AG20443 (cell line): ENCODE data around the gene ZNF536.
A peak's percentile ranks its signal among the peaks of the same experiment; 100 is the strongest.
"Not testable (repeated sequence)": the region's sequence is repeated elsewhere in the genome, so short reads cannot be mapped to it uniquely, and the experiment has no call there.

Source experiments
- DNase-seq: peaks from one replicate; pipeline ENCODE4 v3.0.0; 2012; ENCODE audit warnings: low spot score, mixed read lengths

The ZNF536 gene

GRCh38 chr19:30341611-30342201, 30.5 kb upstream of the ZNF536 start:
- DNase-seq = no peak

- DNase-seq = no peak
Measured at GRCh38 chr19:30342901-30343300, 29.3 kb upstream of the ZNF536 start.

DNA sequence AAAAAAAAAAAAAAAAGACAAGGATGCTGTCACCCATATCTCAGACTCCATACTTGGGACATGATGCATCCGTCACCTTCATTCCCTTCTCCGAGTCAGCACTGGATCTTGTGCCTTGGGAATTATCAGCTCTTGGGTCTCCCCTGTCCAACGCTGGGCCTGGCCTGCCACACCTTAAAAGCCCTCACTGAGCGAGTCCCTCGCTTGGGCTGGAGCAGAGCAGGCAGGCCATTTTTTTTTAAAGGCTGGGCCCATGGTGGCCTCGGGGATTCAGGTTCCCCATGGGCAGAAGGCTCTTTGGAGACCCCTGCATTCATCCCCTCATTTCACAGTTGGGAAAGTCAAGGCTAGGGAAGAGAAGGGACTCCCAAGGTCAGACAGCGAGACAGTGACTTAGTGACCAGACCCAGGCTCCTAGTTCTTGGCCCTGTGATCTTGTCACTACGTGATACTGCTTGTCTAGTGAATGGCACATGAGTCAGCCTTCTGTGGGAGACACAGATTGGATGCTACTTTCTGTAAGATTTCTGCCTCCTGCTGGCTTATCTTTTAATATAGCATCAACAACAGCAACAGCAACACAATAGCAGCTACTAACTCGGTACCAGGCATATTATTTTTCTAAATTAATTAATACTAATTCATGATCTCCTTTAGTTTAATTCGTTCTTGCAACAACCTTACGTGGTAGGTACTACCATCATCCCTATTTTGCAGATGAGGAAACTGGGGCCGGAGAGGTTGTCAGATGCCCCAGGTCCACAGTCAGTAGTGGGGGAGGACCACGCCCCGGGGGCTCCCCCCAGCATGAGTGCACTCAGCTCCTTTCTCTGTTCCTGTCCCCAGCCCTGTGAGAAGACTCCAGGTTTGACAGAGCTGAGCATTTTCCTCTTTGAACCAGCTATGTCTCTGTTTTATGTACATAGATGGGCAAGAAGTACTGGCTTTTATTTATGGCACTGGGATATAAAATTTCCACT, 27.4 kb upstream of the ZNF536 start:
- DNase-seq = peak; percentile 67

- no peak for DNase-seq
Measured at GRCh38 chr19:30345686-30346085, 26.5 kb upstream of the ZNF536 start.

GRCh38 chr19:30346468-30346867, 25.7 kb upstream of the ZNF536 start:
- DNase-seq = not testable (repeated sequence)

- no peak for DNase-seq
Measured at GRCh38 chr19:30349131-30349730, 23.0 kb upstream of the ZNF536 start.

DNA sequence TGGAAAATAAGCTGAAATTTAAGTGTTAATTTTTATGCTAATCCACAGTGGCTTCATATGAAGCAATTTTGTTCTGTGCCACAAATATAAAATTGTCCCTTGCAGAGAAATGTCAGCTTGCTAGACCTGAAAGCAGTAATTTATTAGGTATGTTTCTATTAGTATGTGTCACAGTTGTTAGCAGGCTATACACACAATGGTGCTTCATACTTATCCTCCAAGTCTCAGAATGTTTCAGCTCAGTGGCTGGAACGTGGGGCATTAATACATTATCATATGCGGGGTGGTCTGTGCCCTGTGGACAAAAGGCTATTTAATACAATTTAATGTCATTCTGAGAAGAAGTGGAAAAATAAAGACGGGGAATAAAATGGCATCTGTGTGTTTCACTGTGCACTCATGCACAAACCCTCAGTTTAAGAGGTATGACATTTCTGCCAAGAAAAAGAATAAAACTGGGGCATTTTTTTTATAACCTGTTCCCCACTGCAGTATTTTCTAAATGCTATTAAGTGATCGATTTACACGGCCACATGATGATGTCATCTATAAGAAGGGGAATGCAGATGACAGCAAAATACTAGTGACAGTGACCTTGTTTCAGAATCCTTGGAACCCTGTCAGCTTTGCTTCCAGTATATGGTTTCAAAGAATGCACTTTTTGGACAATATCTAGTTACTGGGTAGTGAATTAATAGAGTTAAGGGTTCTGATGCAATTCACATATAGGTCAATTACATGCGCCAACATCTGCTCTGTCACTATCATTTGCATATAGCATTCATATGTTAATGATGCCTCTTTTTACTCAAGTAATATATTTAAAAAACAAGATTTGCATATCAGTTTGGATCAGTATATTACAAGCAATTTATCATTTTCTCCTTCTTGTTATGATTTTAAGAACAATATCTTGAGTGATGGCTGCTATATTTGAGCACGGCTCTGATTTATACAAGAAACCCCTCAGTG, 21.2 kb upstream of the ZNF536 start:
- DNase-seq = no peak

DNA sequence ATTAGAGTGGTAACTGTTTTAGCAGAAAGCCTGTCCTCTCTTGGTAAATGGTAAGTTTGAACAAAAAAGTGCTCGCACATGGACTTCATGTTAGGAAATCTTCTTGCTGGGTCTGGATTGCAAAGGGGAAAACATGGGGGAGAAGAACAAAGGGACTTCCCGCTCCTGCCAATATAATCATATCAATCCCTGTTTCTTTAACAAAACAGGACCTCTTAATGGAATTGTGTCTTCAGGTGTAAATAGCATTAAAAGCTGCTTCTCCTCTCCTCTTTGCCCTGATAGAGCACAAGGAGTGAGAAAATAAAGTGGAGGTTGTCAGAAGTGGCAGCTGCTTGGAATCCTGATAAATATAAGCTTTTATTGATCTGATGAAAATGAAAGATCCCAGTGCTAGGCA, 20.4 kb upstream of the ZNF536 start:
- no peak for DNase-seq

GRCh38 chr19:30353394-30353945, 18.7 kb upstream of the ZNF536 start:
- no peak for DNase-seq

DNA sequence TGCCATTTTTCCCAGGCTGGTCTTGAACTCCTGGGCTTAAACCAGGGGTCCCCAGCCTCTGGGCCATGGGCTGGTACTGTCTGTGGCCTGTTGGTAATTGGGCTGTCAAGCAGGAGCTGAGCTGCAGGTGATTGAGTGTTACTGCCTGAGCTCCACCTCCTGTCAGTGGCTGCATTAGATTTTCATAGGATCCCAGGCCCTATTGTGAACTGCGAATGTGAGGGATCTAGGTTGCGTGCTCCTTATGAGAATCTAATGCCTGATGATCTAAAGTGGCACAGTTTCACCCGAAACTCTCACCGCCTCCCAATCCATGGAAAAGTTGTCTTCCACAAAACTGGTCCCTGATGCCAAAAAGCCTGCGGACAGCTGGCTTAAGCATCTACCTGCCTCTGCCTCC, 16.6 kb upstream of the ZNF536 start:
- no peak for DNase-seq

DNA sequence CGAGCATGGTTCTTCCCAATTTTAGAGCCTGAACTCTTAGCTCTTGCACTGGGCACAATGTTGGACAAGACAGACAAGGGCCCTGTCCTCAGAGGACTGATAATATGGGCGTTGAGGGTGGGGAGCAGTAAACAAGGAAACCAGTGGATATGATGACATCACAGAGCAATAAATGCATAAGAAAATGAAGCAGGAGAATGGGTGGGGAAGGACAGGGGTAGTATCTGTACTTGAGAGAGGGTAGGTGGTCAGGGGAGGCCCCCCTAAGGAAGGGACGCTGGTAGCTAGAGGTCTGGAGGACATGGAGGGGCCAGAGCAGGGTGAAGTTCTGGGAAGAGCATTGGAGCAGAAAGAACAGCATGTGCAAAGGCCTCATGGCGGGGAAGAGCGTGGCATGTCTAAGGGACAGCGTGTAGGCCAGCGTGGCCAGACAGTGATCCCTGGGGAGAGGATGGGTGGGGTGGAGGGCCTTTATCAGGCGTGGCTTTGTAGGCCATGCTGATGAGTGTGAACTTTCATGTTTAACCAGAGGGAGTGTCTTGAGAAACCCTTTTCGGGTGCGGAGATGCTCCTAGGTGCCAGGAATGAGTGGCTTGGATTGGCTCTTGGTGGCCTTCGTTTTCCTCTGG, 15.1 kb upstream of the ZNF536 start:
- DNase-seq = no peak

- no peak for DNase-seq
Measured at GRCh38 chr19:30357580-30357954, 14.6 kb upstream of the ZNF536 start.

DNA sequence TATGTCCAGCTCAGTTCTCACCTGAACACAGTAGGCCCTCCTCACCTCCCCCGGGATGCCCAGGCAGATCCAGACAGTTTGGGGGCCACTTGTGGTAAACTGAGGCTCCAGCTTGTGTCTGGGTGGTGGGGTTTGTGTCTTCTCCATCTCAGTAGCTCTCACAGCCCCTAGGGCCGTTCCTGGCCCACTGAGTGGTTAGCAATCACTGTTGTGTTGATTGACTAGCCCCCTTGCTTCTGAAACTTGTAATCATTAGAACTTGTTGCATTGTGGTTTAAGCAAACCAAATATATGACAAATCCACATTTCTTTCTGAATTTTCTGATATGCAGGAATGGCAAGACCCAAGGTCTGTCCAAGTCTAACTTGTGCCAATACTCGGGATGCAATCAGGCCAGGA, 13.9 kb upstream of the ZNF536 start:
- DNase-seq = no peak

DNA sequence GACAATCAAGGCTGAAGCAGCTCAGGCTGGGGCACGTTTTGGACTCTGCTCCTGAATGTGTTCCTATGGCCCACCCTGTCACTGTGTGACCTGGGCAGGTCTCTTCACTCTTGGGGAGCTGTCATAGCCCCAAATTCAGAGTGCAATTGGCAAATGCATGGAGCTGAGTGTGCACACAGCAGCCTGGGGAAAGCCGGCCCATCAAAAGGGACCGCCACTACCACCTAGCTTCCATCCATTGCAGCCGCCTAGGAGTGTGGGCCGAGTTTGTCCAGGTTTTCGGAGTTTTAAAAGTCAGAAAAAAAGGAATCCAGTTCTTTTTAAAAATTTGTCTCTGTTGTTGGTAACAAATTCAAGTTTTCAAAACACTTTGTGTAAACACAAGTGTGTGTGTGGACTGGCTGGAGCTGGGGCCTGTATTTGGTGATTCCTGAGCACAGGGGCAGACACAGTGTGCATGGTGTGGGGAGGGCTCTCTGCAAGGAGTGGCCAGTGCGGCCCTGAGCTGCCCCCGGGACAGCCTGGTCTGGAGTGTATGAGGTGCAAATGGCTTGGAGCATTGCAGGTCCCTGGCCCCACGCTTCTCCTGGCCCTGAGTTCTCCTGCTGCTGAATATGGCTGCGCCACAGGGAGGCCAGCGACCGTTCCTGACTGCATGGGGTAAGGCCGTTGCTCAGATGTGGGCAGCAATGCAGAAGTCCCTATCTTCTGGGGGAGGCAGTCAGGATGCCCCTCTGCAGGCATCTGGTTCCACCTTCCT, 13.2 kb upstream of the ZNF536 start:
- no peak for DNase-seq

GRCh38 chr19:30359936-30360335, 12.2 kb upstream of the ZNF536 start:
- no peak for DNase-seq

- DNase-seq = peak; percentile 33
Measured at GRCh38 chr19:30360376-30361106, 11.6 kb upstream of the ZNF536 start.

- DNase-seq = no peak
Measured at GRCh38 chr19:30361107-30361447, 11.1 kb upstream of the ZNF536 start.

DNA sequence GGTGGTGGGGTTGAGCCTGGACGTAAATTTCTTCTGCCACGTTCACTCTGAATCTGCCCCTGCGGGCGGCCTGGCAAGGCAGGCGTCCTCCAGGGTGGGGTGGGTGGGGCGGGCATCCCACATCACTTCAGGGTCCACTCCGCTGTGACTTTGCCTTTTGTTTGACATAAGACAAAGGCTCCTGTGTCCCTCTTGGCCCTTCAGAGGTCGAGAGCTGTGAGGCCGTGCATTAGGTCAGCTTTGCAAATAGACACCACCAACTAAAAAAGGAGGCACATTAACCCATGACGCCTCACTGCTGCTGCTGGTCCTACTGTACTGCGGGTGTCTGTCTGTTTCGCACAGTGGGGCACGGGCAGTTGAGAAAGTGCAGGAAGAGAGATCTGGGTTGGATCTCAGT, 10.5 kb upstream of the ZNF536 start:
- no peak for DNase-seq

- DNase-seq = peak; percentile 86
Measured at GRCh38 chr19:30362156-30362754, 9.9 kb upstream of the ZNF536 start.
